Colonic mucosa (tissue), 4 donors: Measurements from ENCODE around the gene F8. TPM values are rescaled to one million over a fixed set of nuclear protein-coding genes. Genes with fewer than 3 reads are reported as not detected.

Experiments
- DNase-seq: peaks from one replicate; pipeline ENCODE4 v3.0.0-alpha.2; 2020
- H3K27ac ChIP-seq: fragments of 200-600 bp; one replicate; pipeline ENCODE4 v1.8.0; 2021
- H3K27me3 ChIP-seq: fragments of 200-600 bp; one replicate; pipeline ENCODE4 v1.8.0; 2021
- H3K36me3 ChIP-seq: fragments of 200-600 bp; one replicate; pipeline ENCODE4 v1.8.0; 2021
- H3K4me1 ChIP-seq: fragments of 200-600 bp; one replicate; pipeline ENCODE4 v1.8.0; 2021; ENCODE audit warnings: mild to moderate bottlenecking
- H3K4me3 ChIP-seq: fragments of 200-600 bp; one replicate; pipeline ENCODE4 v1.8.0; 2021
- H3K9ac ChIP-seq, 2 donors: one replicate each; pipeline ENCODE4 v1.7.0; 2013; ENCODE audit warnings: control low read depth in 2 of 2, low read depth in 2 of 2, low read length in 2 of 2
- H3K9me3 ChIP-seq: fragments of 200-600 bp; one replicate; pipeline ENCODE4 v1.8.0; 2021
- CTCF ChIP-seq: fragments of 200-600 bp; IDR thresholded peaks from one replicate; pipeline ENCODE4 v1.8.0; 2022; ENCODE audit warnings: antibody characterized with exemption, mild to moderate bottlenecking
- intact Hi-C: fragments of 100-400 bp; cut with DNase I; formaldehyde crosslinking; loops from one replicate; pipeline ENCODE4 v1.14.1; 2022
- total RNA-seq, 2 donors: library from RNA; stranded (reverse); fragmentation: NEBNext Ultra II Directional in 1 of 2; extraction: Animal tissue kit (Norgen Biotek cat#: 25700) in 1 of 2; gene quantifications; one replicate each; pipeline ENCODE4 v1.2.1, GENCODE V29; 2021
- donor health status: healthy.
- donor health status: DM: no; HTN: no; CAD: no.
- donor health status: DM: no; HTN: no; CAD: no.

Gene F8
- total RNA-seq, 2 donors from 2014 or later, result 2.3 to 3.5 TPM

DNA sequence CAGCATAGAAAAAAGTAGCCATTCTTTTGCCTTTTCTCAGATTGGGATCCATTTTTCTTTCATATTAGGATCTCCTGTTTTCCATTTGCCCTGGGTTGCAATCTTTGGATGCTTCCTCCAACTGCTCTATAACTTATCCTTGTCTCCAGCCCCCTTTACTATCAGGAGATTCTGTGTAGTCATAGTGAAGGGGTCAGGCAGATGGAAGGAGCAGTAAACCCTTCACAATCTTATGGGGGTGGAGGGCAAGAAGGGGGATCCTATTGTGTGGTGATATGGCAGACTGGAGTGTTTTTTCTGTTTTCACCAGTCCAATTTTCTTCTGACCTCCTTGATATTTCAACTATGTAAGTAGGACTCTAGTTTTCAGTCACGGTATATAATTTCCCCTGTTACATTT, 186.4 kb downstream of the F8 start:
- H3K36me3 ChIP-seq, result no peaks in the 10 kb centered on the region
- intact Hi-C loops, result no loop called here
- H3K4me3 ChIP-seq, result no peak overlapping the region
- no peaks in the 10 kb centered on the region for H3K27me3 ChIP-seq
- no peak for DNase-seq
- no peak overlapping the region for H3K9ac ChIP-seq
- no peaks in the 10 kb centered on the region for H3K4me1 ChIP-seq
- no peak for TF ChIP-seq CTCF
- H3K27ac ChIP-seq, result no peak overlapping the region
- H3K9me3 ChIP-seq, result no peaks in the 10 kb centered on the region

DNA sequence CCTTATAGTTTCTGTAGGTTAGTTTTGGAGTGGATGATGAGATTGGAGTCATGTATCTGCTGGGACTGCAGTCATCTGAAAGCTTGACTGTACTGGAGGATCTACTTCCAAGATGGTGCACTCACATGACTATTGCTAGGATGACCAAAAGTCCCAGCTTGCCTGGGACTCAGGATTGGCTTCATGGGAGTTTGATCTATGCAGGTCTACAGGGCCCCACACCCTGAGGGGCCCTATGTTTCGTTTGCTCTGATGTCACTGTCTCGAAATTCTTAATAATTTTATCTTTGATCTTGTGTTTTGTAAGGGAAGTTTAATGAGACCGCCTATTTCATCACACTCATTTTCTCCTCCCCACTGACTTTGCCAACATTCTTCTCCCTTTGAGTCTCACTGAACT, 188.0 kb downstream of the F8 start, which contains the start of gene SMIM9:
Gene SMIM9 (minus strand): TSS at position 101 of the 400 bp plus-strand sequence. CDS start 3,806 bp downstream, outside the sequence.
- intact Hi-C loops, result no loop called here
- no peaks in the 10 kb centered on the region for H3K27me3 ChIP-seq
- no peak for DNase-seq
- H3K27ac ChIP-seq, result no peak within 1 kb of the TSS
- no peak within 1 kb of the TSS for H3K9ac ChIP-seq
- H3K36me3 ChIP-seq, result no peaks in the 10 kb centered on the region
- no peak for TF ChIP-seq CTCF
- no peaks in the 10 kb centered on the region for H3K4me1 ChIP-seq
- H3K9me3 ChIP-seq, result no peaks in the 10 kb centered on the region
- H3K4me3 ChIP-seq, result no peak within 1 kb of the TSS

DNA sequence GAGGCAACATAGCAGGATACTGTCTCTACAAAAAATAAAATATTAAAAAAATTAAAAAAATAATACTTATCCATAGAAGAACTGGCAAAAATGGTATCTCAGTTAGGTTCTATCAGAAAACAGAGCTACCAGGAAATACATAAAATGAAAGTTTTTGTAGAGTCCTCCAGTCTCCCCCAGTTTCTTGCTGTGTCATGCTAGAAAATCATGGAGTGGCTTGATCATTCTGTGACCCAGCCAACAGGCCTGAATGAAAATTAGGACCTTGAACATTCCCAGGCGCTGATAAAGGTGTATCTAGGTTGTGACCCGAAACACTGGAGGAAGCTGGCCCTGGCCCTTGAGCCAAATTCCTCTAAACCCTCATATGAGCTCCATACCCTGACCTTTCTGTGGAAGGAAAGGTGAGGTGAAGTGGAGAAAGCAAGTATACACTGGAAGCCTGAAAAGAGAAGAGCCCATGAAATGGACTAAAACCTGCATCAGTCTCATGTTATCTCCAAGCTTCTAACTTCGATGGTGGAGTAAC, 188.7 kb downstream of the F8 start:
- DNase-seq, result no peak
- Histone ChIP-seq H3K4me3 (no peak overlapping the region), H3K27ac (no peak overlapping the region), H3K27me3 (no peaks in the 10 kb centered on the region), H3K36me3 (no peaks in the 10 kb centered on the region), H3K4me1 (no peaks in the 10 kb centered on the region), H3K9ac (no peak overlapping the region), H3K9me3 (no peaks in the 10 kb centered on the region)
- intact Hi-C loops, result no loop called here
- TF ChIP-seq CTCF, result no peak

DNA sequence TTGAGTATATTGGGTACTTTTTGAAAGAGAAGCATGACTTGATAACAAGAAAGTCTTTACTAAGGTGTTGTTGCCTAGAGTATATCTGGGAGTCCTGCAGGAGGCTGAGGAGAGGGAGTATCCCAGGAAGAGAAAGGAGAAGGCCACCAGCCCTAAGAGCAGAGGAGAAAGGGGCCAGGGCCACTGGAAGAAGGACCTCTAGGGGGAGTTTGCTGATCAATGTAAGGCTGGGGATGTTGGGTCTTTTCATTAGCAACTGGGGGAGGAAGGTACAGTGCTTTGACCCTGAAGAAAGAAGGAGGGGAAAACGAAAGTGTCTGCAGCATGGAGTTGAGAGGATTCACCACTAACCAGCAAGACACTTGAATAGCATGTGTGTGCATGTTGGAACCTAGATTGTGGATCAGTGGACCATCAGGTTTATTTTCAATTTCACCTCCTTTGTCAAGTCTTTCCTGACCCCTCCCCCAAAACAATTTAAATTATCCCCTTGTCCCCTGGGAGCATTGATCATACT, 192.5 kb downstream of the F8 start:
- Histone ChIP-seq H3K9ac (no peak overlapping the region), H3K9me3 (no peaks in the 10 kb centered on the region), H3K36me3 (no peaks in the 10 kb centered on the region), H3K4me1 (no peaks in the 10 kb centered on the region), H3K4me3 (no peak overlapping the region), H3K27me3 (no peaks in the 10 kb centered on the region), H3K27ac (no peak overlapping the region)
- TF ChIP-seq CTCF, result no peak
- DNase-seq, result no peak
- intact Hi-C loops, result no loop called here

- Histone ChIP-seq H3K4me1 (no peaks in the 10 kb centered on the region), H3K27ac (no peak overlapping the region), H3K27me3 (no peaks in the 10 kb centered on the region), H3K4me3 (no peak overlapping the region), H3K9ac (no peak overlapping the region), H3K36me3 (no peaks in the 10 kb centered on the region), H3K9me3 (no peaks in the 10 kb centered on the region)
- no peak for DNase-seq
- TF ChIP-seq CTCF, result no peak
- intact Hi-C loops, result no loop called here
Measured at GRCh38 chrX:154829134-154829533, 193.4 kb downstream of the F8 start.
